GM19397 (cell line): ENCODE results near the gene SLC30A5.

ENCODE experiments used
- ATAC-seq: cut with Tn5 transposase; IDR thresholded peaks from one replicate; pipeline ENCODE4 v1.9.1; 2021; ENCODE audit warnings: mild to moderate bottlenecking, moderate library complexity; ENCODE audit not compliant: unreplicated experiment

The SLC30A5 gene

GRCh38 chr5:69166686-69167492, 73.1 kb downstream of the SLC30A5 start, which contains the start of gene CCNB1:
TSS of gene CCNB1 (plus strand) at chr5:69167150. CDS start at chr5:69167263, 113 bp downstream.
- peak; percentile 99 for ATAC-seq

GRCh38 chr5:69167493-69167855, 73.7 kb downstream of the SLC30A5 start:
- no peak for ATAC-seq

- ATAC-seq, result no peak
Observed at GRCh38 chr5:69167929-69168328, 74.1 kb downstream of the SLC30A5 start.

GRCh38 chr5:69170495-69170894, 76.7 kb downstream of the SLC30A5 start:
- no peak for ATAC-seq

GRCh38 chr5:69170969-69171368, 77.2 kb downstream of the SLC30A5 start:
- ATAC-seq, result no peak
